ENCODE results near the gene NTRK1. TPM values are rescaled to one million over a fixed set of nuclear protein-coding genes. Genes with fewer than 3 reads are reported as not detected.

The NTRK1 gene
- total RNA-seq, 2 experiments from 2014 or later, result 4.4 to 6.1 TPM

DNA sequence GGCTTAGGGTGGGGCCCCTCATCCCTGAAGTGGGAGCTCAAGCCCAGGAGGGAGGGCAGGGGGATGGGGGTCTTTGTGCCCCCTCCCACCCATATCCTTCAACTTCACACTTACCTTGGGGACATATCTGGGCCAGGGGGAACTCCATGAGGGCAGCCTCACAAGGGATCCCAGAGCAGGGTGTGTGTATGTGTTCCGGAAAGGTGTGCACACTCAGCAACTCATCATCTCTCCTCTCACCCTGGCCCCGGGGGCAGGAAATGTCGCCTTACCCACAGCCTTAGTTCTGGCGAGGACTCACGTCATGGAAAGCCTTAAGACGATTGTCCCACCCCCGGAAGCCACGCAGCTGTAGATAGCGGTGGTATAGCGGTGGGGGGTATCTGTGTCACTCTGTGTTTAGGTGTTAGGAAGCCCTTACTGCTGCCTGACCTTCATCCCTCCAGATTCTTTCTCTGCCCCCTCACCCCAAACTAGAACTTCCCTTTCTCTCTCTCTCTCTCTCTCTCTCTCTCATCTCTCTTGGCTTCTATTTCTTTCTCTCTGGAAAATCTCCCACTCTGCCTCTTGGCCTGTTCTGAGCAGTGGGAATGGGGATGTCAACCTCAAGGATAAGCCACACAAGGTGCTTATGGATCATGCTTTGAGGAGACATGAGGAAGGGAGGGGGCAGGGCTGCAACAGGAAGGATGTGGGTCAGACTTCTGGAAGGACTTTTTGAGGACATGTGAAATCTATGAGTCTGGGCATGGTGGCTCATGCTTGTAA, 43.9 kb upstream of the NTRK1 start, which contains the start of gene SH2D2A:
SH2D2A (minus strand) TSS at position 288 of the 768 bp plus-strand sequence; CDS start at position 148, 140 bp downstream.
- ATAC-seq (peak; percentile 91), DNase-seq (peak; percentile 97)
- intact Hi-C loops (cut with DNase I, micrococcal nuclease), result loop anchor here (1.0 kb wide), 8 partner anchors 44 to 322 kb away; partner anchors contain the start of genes ISG20L2 (in 2 of the 2), METTL25B (in 2 of the 2), ETV3 (in 1 of the 2) and HDGF (in 1 of the 2)
- CTCF ChIA-PET, result interaction anchor here (0.7 to 5.6 kb wide), 8 partner anchors 14 to 90 kb away, joined by 3 to 28 read pairs (median 3); partner anchors contain the start of genes INSRR, ISG20L2, METTL25B and NTRK1
- Mint-ChIP-seq H3K27me3 (no peaks in the 10 kb centered on the region), H3K36me3 (ENCODE audit: low read depth) (peaks cover 49% of the 10 kb centered on the region), H3K4me3 (peak within 1 kb of the TSS; percentile 93), H3K4me1 (peaks cover 52% of the 10 kb centered on the region), H3K9me3 (ENCODE audit: low read depth) (no peaks in the 10 kb centered on the region), H3K27ac (peak within 1 kb of the TSS; percentile 100)
- POLR2A ChIA-PET, result interaction anchor here (0.7 to 2.1 kb wide), 2 partner anchors 17 to 88 kb away, joined by 3 to 6 read pairs; partner anchors contain the start of genes ISG20L2 and METTL25B

DNA sequence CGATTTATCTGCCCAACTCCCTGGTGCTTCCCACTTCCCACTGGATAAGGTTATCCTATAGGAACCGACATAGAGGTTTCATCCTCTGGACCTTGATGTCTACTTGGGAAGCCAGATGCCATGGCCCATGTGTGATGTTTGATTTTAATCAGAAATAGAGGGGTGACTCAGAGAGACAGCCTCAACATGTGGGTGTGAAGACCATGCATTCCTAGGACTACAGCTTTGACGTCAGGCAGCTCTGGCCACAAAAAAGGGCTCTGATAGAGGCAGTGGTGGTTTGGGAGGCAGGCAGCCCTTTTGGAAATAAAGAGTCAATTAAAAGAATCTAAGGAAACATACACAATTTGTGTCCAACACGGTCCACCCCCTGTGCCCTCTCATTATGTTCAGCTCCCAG, 38.9 kb upstream of the NTRK1 start:
- Mint-ChIP-seq H3K4me1 (peaks cover 36% of the 10 kb centered on the region), H3K4me3 (no peak overlapping the region), H3K9me3 (ENCODE audit: low read depth) (no peaks in the 10 kb centered on the region), H3K36me3 (ENCODE audit: low read depth) (no peaks in the 10 kb centered on the region), H3K27me3 (no peaks in the 10 kb centered on the region), H3K27ac (peak overlapping the region; percentile 70)
- ATAC-seq (peak; percentile 86), DNase-seq (peak; percentile 75)
- intact Hi-C loops (cut with DNase I, micrococcal nuclease), result no loop called here
- ChIA-PET CTCF (interaction anchor here (0.7 to 2.2 kb wide), 7 partner anchors 9 to 1933 kb away, joined by 3 to 12 read pairs (median 4); no protein-coding TSS in a partner anchor), POLR2A (interaction anchor here (0.6 to 1.2 kb wide), 3 partner anchors 12 to 1529 kb away, joined by 3 to 7 read pairs (median 4); no protein-coding TSS in a partner anchor)

DNA sequence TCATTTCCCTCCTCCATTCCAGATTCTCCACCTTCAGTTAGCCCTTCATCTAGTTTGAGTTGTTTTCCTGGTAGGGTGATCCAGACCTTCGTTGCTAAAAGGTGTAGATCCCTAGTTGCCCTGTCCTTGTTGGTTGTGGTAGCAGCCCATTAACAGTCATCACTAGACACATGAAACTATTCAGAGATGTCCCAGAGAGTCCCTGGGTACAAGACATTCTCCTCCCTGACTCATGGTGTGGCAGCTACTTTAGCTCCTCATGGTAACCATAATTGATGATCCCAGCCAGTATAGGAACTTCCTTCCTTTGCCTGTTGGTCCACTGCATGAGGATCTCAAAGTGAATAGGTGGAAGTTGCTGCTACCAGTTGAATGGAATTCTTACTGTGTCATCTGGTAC, 38.0 kb upstream of the NTRK1 start:
- Mint-ChIP-seq H3K4me3 (no peak overlapping the region), H3K27me3 (no peaks in the 10 kb centered on the region), H3K27ac (peak overlapping the region; percentile 70), H3K36me3 (ENCODE audit: low read depth) (no peaks in the 10 kb centered on the region), H3K4me1 (peaks cover 32% of the 10 kb centered on the region), H3K9me3 (ENCODE audit: low read depth) (no peaks in the 10 kb centered on the region)
- DNase-seq (no peak), ATAC-seq (peak; percentile 31)
- intact Hi-C loops (cut with DNase I, micrococcal nuclease), result no loop called here
- ChIA-PET POLR2A (interaction anchor here (0.6 to 1.2 kb wide), 3 partner anchors 13 to 603 kb away, joined by 3 to 4 read pairs (median 3); no protein-coding TSS in a partner anchor), CTCF (interaction anchor here (0.7 to 2.2 kb wide), 6 partner anchors 9 to 1933 kb away, joined by 3 to 12 read pairs (median 6); no protein-coding TSS in a partner anchor)

DNA sequence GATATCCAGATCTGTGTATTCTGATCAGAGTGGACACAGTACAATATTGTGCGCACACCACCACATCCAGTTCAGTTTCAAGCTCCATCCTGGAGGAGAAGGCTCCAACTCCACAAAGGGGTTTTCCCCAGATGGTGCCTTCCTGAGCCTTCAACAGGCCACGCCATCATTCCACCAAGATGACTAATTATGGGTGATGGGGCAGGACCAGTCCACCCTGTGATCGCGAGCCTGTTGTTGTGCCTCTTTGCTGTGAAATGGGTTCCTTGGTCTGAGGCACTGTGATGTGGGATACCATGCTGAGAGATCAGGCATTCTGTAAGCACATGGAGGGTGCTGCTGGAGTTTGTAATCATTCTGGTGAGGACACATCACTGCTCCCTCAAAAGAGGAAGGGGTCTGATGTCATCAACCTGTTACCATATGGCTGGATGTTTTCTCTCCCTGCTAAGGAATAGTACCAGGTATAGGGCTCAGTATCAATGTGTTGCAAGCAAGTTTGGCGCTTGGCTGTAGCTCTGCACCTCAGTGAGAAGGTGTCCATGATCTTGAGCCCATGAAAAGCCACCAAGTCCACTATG, 37.4 kb upstream of the NTRK1 start:
- POLR2A ChIA-PET, result no interaction called here
- Mint-ChIP-seq H3K27me3 (no peaks in the 10 kb centered on the region), H3K4me3 (no peak overlapping the region), H3K9me3 (ENCODE audit: low read depth) (no peaks in the 10 kb centered on the region), H3K36me3 (ENCODE audit: low read depth) (no peaks in the 10 kb centered on the region), H3K4me1 (peaks cover 28% of the 10 kb centered on the region), H3K27ac (no peak overlapping the region)
- CTCF ChIA-PET, result interaction anchor here (0.6 to 4.3 kb wide), 2 partner anchors 15 to 97 kb away, joined by 4 to 26 read pairs; no protein-coding TSS in a partner anchor
- DNase-seq (no peak), ATAC-seq (no peak)
- intact Hi-C loops (cut with DNase I, micrococcal nuclease), result no loop called here

DNA sequence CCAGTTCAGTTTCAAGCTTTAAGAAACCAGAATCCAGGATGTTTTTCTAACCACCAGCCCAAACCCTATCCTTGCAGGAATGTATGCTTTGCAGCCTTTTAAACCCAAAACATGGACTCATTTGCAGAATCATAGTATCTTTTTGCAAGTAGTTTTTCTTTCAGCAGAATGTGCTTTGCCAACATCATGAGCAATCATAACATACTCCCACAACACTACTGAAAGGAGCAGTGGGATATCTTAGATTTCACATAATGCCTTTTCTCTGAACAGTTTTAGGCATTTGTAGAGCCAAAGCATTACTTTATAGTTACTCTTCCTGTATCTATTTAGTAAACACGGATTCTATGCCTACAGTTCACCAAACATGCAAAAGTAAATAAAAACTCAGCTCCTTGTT, 34.0 kb upstream of the NTRK1 start:
- no peak for ATAC-seq
- H3K27ac Mint-ChIP-seq, result no peak overlapping the region
- POLR2A ChIA-PET, result no interaction called here

DNA sequence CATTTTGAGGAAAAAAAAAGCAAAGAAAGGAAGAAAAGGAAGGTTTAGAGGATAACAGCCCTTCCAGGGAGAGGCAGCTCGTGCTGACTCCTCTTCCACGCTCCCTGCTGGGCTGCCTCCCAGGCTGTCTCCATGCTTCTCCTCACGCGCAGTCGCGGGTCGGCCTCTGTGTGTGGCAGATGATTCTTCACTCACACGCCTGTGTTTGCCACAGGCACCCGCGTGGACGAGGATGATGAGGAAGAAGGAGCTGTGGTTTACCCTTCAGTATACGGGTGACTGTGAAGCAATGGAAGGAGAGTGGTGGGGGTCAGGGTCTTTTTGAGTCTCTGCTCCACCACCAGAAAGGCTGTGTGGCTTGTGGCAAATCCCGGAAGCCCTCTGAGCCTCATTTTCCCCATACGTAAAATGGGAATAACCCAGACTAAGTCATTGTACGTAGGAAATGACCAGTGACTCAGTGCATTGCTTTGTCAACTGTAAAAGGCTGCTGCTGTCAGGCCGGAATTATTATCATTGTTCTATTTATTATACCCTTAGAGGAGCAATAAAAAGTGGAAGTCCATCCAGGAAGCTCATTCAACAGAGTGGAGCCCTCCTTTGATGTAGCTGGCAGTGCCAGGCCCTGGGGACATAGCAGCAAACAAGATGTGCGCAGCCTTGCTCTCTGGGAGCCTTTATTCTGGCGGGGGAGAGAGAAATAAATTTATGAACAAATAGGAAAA, 32.1 kb upstream of the NTRK1 start:
- intact Hi-C loops (cut with DNase I, micrococcal nuclease), result no loop called here
- no peaks in the 10 kb centered on the region for H3K9me3 Mint-ChIP-seq (ENCODE audit: low read depth)
- ATAC-seq, result peak; percentile 30

More for the DNA sequence above, 34.0 kb upstream of the NTRK1 start:
- intact Hi-C loops (cut with DNase I, micrococcal nuclease), result no loop called here
- Mint-ChIP-seq H3K4me1 (peaks cover 17% of the 10 kb centered on the region), H3K27me3 (peaks cover 4% of the 10 kb centered on the region), H3K4me3 (no peak overlapping the region), H3K9me3 (ENCODE audit: low read depth) (no peaks in the 10 kb centered on the region), H3K36me3 (ENCODE audit: low read depth) (no peaks in the 10 kb centered on the region)
- no peak for DNase-seq
- CTCF ChIA-PET, result interaction anchor here (0.6 to 4.3 kb wide), 6 partner anchors 12 to 42 kb away, joined by 3 to 26 read pairs (median 3); no protein-coding TSS in a partner anchor

DNA sequence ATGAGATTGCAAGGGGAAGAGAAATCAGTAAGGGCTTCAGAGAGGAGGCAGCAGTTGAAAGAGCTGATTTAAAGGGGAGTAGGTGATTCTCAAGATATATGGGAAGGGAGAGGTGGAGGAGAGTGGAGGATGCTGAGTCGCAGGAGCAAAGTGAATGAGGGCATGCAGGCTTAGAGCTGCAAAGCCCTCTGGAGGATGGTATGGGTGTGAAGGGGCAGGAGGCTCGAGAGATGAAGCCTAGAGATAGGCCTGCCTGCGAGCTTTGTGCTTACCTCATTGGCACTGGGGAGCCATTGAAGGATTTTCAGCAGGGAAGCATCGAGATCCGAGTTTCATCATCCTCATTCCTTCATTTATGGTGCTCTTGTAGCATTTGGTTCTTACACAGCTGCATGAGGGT, 28.2 kb upstream of the NTRK1 start:
- ChIA-PET POLR2A (no interaction called here), CTCF (interaction anchor here (0.6 to 1.8 kb wide), 5 partner anchors 11 to 37 kb away, joined by 3 to 7 read pairs (median 4); no protein-coding TSS in a partner anchor)
- Mint-ChIP-seq H3K27me3 (peaks cover 7% of the 10 kb centered on the region), H3K4me1 (peaks cover 31% of the 10 kb centered on the region), H3K36me3 (ENCODE audit: low read depth) (no peaks in the 10 kb centered on the region), H3K9me3 (ENCODE audit: low read depth) (no peaks in the 10 kb centered on the region), H3K4me3 (no peak overlapping the region), H3K27ac (no peak overlapping the region)
- intact Hi-C loops (cut with DNase I, micrococcal nuclease), result no loop called here
- DNase-seq (no peak), ATAC-seq (no peak)

More for the DNA sequence above, 32.1 kb upstream of the NTRK1 start:
- Mint-ChIP-seq H3K27me3 (peaks cover 7% of the 10 kb centered on the region), H3K4me3 (no peak overlapping the region), H3K27ac (no peak overlapping the region), H3K4me1 (peaks cover under 1% of the 10 kb centered on the region), H3K36me3 (ENCODE audit: low read depth) (no peaks in the 10 kb centered on the region)
- CTCF ChIA-PET, result interaction anchor here (2.4 kb wide), 1 partner anchor 10 kb away, joined by 19 read pairs; no protein-coding TSS in a partner anchor
- POLR2A ChIA-PET, result no interaction called here
- no peak for DNase-seq

DNA sequence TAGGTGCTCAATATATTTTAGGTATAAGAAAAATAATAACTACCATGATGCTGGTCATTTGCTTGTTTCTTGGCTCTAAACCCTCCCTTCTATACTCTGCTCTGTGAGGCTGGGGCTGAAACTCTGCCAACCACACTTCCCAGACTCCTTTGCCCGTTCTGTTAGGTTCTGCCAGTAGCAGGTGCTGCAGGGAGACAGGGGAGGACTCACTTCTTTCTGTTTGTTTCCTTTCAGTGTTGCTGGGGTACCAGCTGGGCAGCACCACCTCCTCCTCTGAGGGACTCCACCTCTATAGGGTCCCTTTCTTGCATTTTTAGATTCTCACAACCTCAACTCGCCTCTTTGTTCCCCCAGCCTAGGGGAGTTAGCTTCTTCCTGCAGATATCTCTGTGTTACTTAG, 27.1 kb upstream of the NTRK1 start:
- ATAC-seq (peak; percentile 49), DNase-seq (peak; percentile 47)
- H3K4me1 Mint-ChIP-seq, result peaks cover 32% of the 10 kb centered on the region
- no peaks in the 10 kb centered on the region for H3K9me3 Mint-ChIP-seq (ENCODE audit: low read depth)
- intact Hi-C loops (cut with DNase I, micrococcal nuclease), result no loop called here
- CTCF ChIA-PET, result interaction anchor here (0.8 to 1.4 kb wide), 7 partner anchors 12 to 108 kb away, joined by 3 read pairs; no protein-coding TSS in a partner anchor
- H3K27ac Mint-ChIP-seq, result peak overlapping the region; percentile 2
- H3K27me3 Mint-ChIP-seq, result peaks cover 7% of the 10 kb centered on the region
- H3K36me3 Mint-ChIP-seq (ENCODE audit: low read depth), result no peaks in the 10 kb centered on the region
- H3K4me3 Mint-ChIP-seq, result no peak overlapping the region
- POLR2A ChIA-PET, result no interaction called here

DNA sequence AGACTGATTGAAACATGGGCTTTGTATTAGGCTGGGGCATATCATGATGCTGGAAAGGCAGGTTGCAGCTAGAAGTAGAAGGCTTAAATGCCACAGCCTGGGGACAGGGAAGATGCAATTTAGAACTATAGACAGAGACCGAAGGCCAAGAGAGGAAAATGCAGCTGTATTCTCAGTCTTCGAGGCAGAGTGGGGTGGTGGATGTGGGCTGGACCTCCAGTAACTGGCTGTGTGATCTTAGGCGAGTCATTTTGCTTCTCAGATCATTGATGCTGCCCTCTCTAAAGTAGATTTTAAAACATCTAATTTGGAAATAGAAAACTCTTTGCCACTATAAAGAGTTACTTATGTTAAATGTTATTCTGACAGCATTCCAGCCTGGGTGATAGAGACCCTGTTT, 26.3 kb upstream of the NTRK1 start:
- DNase-seq (no peak), ATAC-seq (peak; percentile 27)
- H3K27me3 Mint-ChIP-seq, result peaks cover 12% of the 10 kb centered on the region
- H3K4me3 Mint-ChIP-seq, result no peak overlapping the region
- intact Hi-C loops (cut with DNase I, micrococcal nuclease), result no loop called here
- no peaks in the 10 kb centered on the region for H3K9me3 Mint-ChIP-seq (ENCODE audit: low read depth)
- H3K27ac Mint-ChIP-seq, result no peak overlapping the region
- CTCF ChIA-PET, result interaction anchor here (0.8 to 1.4 kb wide), 6 partner anchors 18 to 108 kb away, joined by 3 read pairs; no protein-coding TSS in a partner anchor
- no peaks in the 10 kb centered on the region for H3K36me3 Mint-ChIP-seq (ENCODE audit: low read depth)
- POLR2A ChIA-PET, result no interaction called here
- peaks cover 36% of the 10 kb centered on the region for H3K4me1 Mint-ChIP-seq

DNA sequence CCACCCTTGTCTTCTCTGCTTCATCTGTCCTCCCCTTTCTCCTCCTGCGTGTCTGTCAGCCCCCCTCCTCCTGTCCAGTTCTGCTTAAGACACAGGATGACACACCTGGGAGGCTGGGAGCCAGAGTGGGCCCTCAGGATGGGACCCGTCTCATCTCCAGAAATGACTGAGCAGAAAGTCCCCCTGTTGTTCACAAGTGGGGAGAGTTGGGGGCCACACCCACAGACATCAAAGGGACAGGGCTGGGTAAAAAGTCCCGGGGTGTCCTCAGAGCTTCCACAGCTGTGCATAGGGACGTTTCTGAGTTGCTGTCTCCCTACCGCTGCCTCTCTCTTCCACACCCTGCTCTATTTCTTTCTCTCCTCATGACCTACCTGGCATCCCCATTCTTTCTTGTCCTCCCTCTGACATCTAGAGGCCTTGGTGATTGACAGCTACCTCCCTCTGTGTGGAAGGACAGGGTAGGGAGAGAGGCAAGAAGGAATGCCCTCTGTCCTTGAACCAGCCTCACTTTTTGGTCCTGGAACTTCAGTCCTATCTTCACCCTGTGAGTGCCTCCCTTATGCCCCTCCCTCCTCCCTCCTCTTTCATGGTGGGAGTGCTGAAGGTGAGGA, 24.5 kb upstream of the NTRK1 start:
- ChIA-PET POLR2A (no interaction called here), CTCF (interaction anchor here (0.6 to 7.1 kb wide), 4 partner anchors 25 to 92 kb away, joined by 3 to 84 read pairs (median 3); partner anchors contain the start of genes INSRR and NTRK1)
- DNase-seq (peak; percentile 70), ATAC-seq (peak; percentile 74)
- Mint-ChIP-seq H3K4me1 (peaks cover 36% of the 10 kb centered on the region), H3K36me3 (ENCODE audit: low read depth) (no peaks in the 10 kb centered on the region), H3K27me3 (peaks cover 16% of the 10 kb centered on the region), H3K4me3 (no peak overlapping the region), H3K27ac (peak overlapping the region; percentile 34), H3K9me3 (ENCODE audit: low read depth) (no peaks in the 10 kb centered on the region)
- intact Hi-C loops (cut with DNase I, micrococcal nuclease), result no loop called here

Data from activated CD4-positive, alpha-beta T cell treated with anti-CD3 and anti-CD28 coated beads for 36 hours (primary cell).